ENCODE results near the gene LOXHD1.

- TF ChIP-seq CTCF (IDR thresholded peaks at IDR 0.05) (no peak), POLR2A (IDR thresholded peaks at IDR 0.05) (no peak)
Measured at GRCh38 chr18:46502444-46502843, 154.6 kb downstream of the LOXHD1 start.

Data from uterus (tissue), 2 donors.